Heart right ventricle (tissue), 16 donors: Measurements from ENCODE around the gene ZMYND19. TPM values are rescaled to one million over a fixed set of nuclear protein-coding genes. Genes with fewer than 3 reads are reported as not detected.

Experiments
- ATAC-seq, 8 donors: fragments of 200-7000 bp; cut with Tn5 transposase; one replicate each; pipeline ENCODE4 v1.9.1; 2020; ENCODE audit warnings: mild to moderate bottlenecking in 8 of 8, moderate library complexity in 8 of 8, moderate number of reproducible peaks in 1 of 8
- DNase-seq, 2 donors: peaks; one replicate each; pipeline ENCODE4 v3.0.0-alpha.2; 2020
- H3K27ac ChIP-seq, 10 donors: fragments of 200-600 bp; sonication (generic) in 2 of 10; one replicate each; pipeline versions ENCODE4 v1.5.0 to v1.8.0; 2020 to 2022; ENCODE audit warnings: mild to moderate bottlenecking in 3 of 10
- H3K27me3 ChIP-seq, 7 donors: fragments of 200-600 bp; one replicate each; pipeline ENCODE4 v1.8.0; 2021 to 2022; ENCODE audit warnings: mild to moderate bottlenecking in 2 of 7
- H3K36me3 ChIP-seq, 9 donors: fragments of 200-600 bp; sonication (generic) in 1 of 9; one replicate each; pipeline versions ENCODE4 v1.5.0 to v1.8.0; 2020 to 2022; ENCODE audit warnings: mild to moderate bottlenecking in 2 of 9
- H3K4me1 ChIP-seq, 9 donors: fragments of 200-600 bp; sonication (generic) in 1 of 9; one replicate each; pipeline versions ENCODE4 v1.5.0 to v1.8.0; 2020 to 2022; ENCODE audit warnings: mild to moderate bottlenecking in 4 of 9
- H3K4me3 ChIP-seq, 10 donors: fragments of 200-600 bp; sonication (generic) in 2 of 10; one replicate each; pipeline versions ENCODE4 v1.5.0 to v1.8.0; 2020 to 2022; ENCODE audit warnings: mild to moderate bottlenecking in 7 of 10, moderate library complexity in 2 of 10
- H3K9me3 ChIP-seq, 11 donors: fragments of 200-600 bp in 10 of 11; sonication (generic) in 2 of 11; one replicate each; pipeline versions ENCODE4 v1.5.0 to v1.8.0; 2013 to 2022; ENCODE audit warnings: mild to moderate bottlenecking in 2 of 11, control low read depth in 1 of 11, moderate library complexity in 1 of 11
- WGBS, 2 donors: extraction: QIAGEN DNeasy Blood & Tissue Kit; methylation state at CpG; one replicate each; pipeline ENCODE4 v1.1.7; 2013; ENCODE audit warnings: inconsistent platforms in 1 of 2; 5-methylcytosine and 5-hydroxymethylcytosine counted together
- intact Hi-C, 10 donors: fragments of 100-400 bp; cut with DNase I; formaldehyde crosslinking; loops; one replicate each; pipeline versions ENCODE4 v1.11.1 to v1.14.2; 2022
- polyA plus RNA-seq, 2 donors: library from polyadenylated mRNA; stranded (reverse); fragments of 200-250 nt; gene quantifications; one replicate each; pipeline ENCODE4 v1.2.3, GENCODE V29; 2013
- total RNA-seq, 10 donors: library from RNA; stranded (reverse); fragmentation: NEBNext Ultra II Directional in 3 of 10; extraction: Animal tissue kit (Norgen Biotek cat#: 25700) in 3 of 10; gene quantifications; one replicate each; pipeline versions ENCODE4 v1.2.1 to v1.2.4, GENCODE V29; 2021 to 2023
- TF ChIP-seq, protein P1 (sequence below), 9 donors: fragments of 200-600 bp; sonication (generic) in 2 of 9; IDR thresholded peaks; one replicate each; pipeline versions ENCODE4 v1.5.0 to v1.8.0; 2021 to 2022; ENCODE audit warnings: antibody characterized with exemption in 9 of 9, mild to moderate bottlenecking in 5 of 9, moderate library complexity in 1 of 9
- donor health status: Arrhythmogenic right ventricular cardiomyopathy.
- donor health status: ischemic (EF 13 %, LVEDD 7.1; RV severe dilation, severe dysfunction).
- donor health status: healthy with polysubstance abuse.
- donor health status: DM: no; HTN: yes; CAD: no.
- donor health status: DM: no; HTN: no; CAD: no.
- donor health status: ischemic (EF 25% LVEDD 6.9; RV normal size, moderate dysfunction).
- donor health status: ischemic (EF 25% LVEDD 5.7; RV mildly dilated, moderate dysfunction).
- donor health status: healthy.
- donor health status: DM: yes; HTN: yes; CAD: no.
- donor health status: Ischemic cardiomyopathy.
- donor health status: ischemic (EF 35%, LVEDD 5.7; RV mildly dilated, moderate dysfunction).
- donor health status: nonischemic (EF 11% LVEDD 7.7; RV severe dilation, severe dysfunction).
- donor health status: DM: yes; HTN: yes; CAD: no.
- donor health status: PGD.
- donor health status: ischemic (EF 29% LVEDD 5.4; RV normal size, mild dysfunction).
- donor health status: nonischemic (EF 23%, LVEDD 6.1; RV moderate dilation, normal function).

ZMYND19 gene
- total and polyA plus RNA-seq, 12 donors, result 8.0 to 22.3 (median 9.2) TPM

DNA sequence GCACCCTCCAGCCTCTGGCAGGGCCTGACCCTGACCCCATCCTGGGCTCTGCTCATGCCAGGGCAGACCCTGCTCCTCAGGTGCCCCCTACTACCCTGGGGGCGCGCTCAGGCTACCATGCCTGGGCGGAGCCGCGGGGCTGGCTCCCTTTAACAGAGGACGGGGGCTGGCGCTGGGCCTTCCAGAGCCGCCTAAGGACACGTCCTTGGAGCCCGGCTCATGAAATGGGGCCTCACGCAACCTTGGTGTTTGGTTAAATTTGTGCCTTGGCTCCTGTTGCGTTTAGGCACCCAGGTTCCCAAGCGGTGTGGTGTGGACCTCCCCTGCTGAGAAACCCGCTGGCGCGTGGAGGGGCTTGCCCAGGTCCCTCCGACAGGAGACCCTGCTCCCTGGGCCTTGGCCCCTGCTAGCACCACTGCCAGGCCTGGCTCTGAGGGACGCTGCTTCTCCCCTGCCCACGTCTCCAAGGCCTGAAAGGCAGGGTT lies 25.1 kb upstream of the ZMYND19 start:
- WGBS, 2 donors, result 89 to 93% methylated on average over 19 of the region's 19 CpGs
- H3K9me3 ChIP-seq, result no peaks in the 10 kb centered on the region
- DNase-seq (no peak), ATAC-seq (no peak)
- H3K4me3 ChIP-seq, result no peak overlapping the region
- peaks cover 21 to 53% (median 46%) of the 10 kb centered on the region in 9 donors for H3K4me1 ChIP-seq
- no peak overlapping the region for H3K27ac ChIP-seq
- peaks cover 0 to 40% (median 20%) of the 10 kb centered on the region in 9 donors for H3K36me3 ChIP-seq
- TF ChIP-seq, protein P1, sequence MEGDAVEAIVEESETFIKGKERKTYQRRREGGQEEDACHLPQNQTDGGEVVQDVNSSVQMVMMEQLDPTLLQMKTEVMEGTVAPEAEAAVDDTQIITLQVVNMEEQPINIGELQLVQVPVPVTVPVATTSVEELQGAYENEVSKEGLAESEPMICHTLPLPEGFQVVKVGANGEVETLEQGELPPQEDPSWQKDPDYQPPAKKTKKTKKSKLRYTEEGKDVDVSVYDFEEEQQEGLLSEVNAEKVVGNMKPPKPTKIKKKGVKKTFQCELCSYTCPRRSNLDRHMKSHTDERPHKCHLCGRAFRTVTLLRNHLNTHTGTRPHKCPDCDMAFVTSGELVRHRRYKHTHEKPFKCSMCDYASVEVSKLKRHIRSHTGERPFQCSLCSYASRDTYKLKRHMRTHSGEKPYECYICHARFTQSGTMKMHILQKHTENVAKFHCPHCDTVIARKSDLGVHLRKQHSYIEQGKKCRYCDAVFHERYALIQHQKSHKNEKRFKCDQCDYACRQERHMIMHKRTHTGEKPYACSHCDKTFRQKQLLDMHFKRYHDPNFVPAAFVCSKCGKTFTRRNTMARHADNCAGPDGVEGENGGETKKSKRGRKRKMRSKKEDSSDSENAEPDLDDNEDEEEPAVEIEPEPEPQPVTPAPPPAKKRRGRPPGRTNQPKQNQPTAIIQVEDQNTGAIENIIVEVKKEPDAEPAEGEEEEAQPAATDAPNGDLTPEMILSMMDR (IDR thresholded peaks at IDR 0.05), result no peak
- intact Hi-C loops, result loop anchor here in 1 of 10 donors (10.0 kb wide), 1 partner anchor 59 kb away; no protein-coding TSS in a partner anchor
- no peaks in the 10 kb centered on the region for H3K27me3 ChIP-seq

DNA sequence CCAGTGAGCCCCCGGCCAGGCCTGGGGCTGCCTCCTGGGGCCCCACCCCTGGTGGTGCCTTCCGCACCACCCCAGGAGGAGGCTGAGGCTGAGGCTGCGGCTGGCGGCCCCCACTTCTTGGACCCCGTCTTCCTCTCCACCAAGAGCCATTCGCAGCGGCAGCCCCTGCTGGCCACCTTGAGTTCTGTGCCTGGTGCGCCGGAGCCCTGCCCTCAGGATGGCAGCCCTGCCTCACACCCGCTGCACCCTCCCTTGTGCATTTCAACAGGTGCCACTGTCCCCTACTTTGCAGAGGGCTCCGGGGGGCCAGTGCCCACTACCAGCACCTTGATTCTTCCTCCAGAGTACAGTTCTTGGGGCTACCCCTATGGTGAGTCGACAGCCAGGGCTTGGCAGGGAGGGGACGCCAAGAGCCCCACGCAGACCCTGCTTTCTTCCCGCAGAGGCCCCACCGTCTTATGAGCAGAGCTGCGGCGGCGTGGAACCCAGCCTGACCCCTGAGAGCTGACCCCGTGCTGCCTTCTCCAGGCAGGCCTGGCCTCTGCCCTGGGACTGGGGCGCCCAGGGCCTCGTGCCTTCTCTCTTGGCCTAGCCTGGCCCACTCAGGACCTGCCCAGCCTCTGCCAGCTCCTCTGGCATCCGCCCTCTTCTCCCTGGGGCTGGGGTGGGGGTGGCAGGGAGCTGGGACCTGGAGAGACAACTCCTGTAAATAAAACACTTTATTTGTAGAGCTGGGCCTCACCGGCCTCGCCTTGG lies 24.5 kb upstream of the ZMYND19 start:
- intact Hi-C loops, result loop anchor here in 1 of 10 donors (10.0 kb wide), 1 partner anchor 60 kb away; no protein-coding TSS in a partner anchor
- 91 to 93% methylated on average over 25 of the region's 25 CpGs for WGBS, 2 donors
- DNase-seq, result no peak
- ATAC-seq, result no peak
- Histone ChIP-seq H3K4me1 (peaks cover 15 to 47% (median 40%) of the 10 kb centered on the region in 9 donors), H3K9me3 (no peaks in the 10 kb centered on the region), H3K27ac (no peak overlapping the region), H3K36me3 (peaks cover 0 to 40% (median 20%) of the 10 kb centered on the region in 9 donors), H3K27me3 (no peaks in the 10 kb centered on the region), H3K4me3 (no peak overlapping the region)
- TF ChIP-seq, protein P1 (IDR thresholded peaks at IDR 0.05), result no peak

DNA sequence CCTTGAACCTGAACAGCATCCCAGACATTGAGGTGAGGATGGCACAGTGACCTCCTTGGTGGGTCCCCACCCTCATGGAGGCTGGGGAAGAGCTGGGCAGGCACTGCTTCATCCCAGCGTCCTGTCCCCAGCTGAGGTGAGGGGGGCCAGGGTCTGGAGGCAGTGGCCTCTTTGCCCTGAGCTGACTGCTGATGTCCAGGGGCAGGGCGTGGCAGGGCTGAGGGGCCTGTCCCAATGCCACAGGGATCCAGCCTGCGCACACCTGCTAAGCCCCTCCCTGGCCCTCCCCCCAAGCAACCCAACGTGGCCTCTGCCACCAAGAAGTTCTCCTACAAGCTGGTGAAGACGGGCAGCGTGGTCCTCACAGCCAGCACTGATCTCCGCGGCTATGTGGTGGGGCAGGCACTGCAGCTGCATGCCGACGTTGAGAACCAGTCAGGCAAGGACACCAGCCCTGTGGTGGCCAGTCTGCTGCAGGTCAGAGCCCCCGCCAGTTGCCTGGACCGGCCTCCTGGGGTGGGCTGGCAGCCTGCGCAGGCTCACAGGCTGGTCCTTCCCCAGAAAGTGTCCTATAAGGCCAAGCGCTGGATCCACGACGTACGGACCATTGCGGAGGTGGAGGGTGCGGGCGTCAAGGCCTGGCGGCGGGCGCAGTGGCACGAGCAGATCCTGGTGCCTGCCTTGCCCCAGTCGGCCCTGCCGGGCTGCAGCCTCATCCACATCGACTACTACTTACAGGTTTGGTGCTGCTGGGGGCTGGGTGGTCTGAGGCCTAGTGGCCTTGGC lies 23.6 kb upstream of the ZMYND19 start:
- Histone ChIP-seq H3K9me3 (no peaks in the 10 kb centered on the region), H3K36me3 (peaks cover 0 to 45% (median 20%) of the 10 kb centered on the region in 9 donors), H3K4me3 (no peak overlapping the region), H3K4me1 (peaks cover 14 to 42% (median 39%) of the 10 kb centered on the region in 9 donors), H3K27ac (no peak overlapping the region), H3K27me3 (no peaks in the 10 kb centered on the region)
- TF ChIP-seq, protein P1 (IDR thresholded peaks at IDR 0.05), result no peak
- ATAC-seq (no peak), DNase-seq (no peak)
- WGBS, 2 donors, result 93 to 94% methylated on average over 27 of the region's 27 CpGs
- intact Hi-C loops, result loop anchor here in 1 of 10 donors (10.0 kb wide), 1 partner anchor 61 kb away; no protein-coding TSS in a partner anchor

DNA sequence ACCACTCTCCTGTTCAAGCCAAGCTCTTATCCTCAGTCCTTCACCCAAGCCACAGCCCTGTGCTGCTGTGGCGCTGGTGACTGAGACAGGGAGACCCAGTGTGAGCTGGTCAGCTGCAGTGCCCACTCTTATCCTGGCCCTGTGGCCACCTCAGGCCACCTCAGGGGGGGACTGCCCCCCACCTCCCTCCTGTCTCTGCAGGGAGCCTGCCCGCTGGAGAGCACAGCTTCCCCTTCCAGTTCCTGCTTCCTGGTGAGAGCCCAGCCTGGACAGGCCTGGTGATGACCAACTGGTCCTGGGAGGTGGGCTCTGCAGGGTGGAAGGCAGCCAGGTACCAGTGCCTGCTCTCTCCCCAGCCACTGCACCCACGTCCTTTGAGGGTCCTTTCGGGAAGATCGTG lies 22.9 kb upstream of the ZMYND19 start:
- H3K27ac ChIP-seq, result peak overlapping the region in 2 of 10 donors; percentile 5 to 72
- H3K27me3 ChIP-seq, result no peaks in the 10 kb centered on the region
- WGBS, 2 donors, result 82 to 85% methylated on average over 5 of the region's 5 CpGs
- no peak overlapping the region for H3K4me3 ChIP-seq
- ATAC-seq (no peak), DNase-seq (no peak)
- intact Hi-C loops, result loop anchor here in 1 of 10 donors (10.0 kb wide), 1 partner anchor 62 kb away; no protein-coding TSS in a partner anchor
- TF ChIP-seq, protein P1 (IDR thresholded peaks at IDR 0.05), result no peak
- H3K9me3 ChIP-seq, result no peaks in the 10 kb centered on the region
- H3K4me1 ChIP-seq, result peaks cover 14 to 48% (median 40%) of the 10 kb centered on the region in 9 donors
- H3K36me3 ChIP-seq, result peaks cover 0 to 45% (median 20%) of the 10 kb centered on the region in 9 donors
